ENCODE measurements around the gene SCD5. TPM values are rescaled to one million over a fixed set of nuclear protein-coding genes. Genes with fewer than 3 reads are reported as not detected.

SCD5 gene
- total and polyA plus RNA-seq, 2 of the 13 experiments (the other 11 are each of a cell fraction or from before 2014, with no cell fraction given): not detected

GRCh38 chr4:82599336-82599735 lies 199.3 kb downstream of the SCD5 start (continued):
- TF ChIP-seq, protein P1, sequence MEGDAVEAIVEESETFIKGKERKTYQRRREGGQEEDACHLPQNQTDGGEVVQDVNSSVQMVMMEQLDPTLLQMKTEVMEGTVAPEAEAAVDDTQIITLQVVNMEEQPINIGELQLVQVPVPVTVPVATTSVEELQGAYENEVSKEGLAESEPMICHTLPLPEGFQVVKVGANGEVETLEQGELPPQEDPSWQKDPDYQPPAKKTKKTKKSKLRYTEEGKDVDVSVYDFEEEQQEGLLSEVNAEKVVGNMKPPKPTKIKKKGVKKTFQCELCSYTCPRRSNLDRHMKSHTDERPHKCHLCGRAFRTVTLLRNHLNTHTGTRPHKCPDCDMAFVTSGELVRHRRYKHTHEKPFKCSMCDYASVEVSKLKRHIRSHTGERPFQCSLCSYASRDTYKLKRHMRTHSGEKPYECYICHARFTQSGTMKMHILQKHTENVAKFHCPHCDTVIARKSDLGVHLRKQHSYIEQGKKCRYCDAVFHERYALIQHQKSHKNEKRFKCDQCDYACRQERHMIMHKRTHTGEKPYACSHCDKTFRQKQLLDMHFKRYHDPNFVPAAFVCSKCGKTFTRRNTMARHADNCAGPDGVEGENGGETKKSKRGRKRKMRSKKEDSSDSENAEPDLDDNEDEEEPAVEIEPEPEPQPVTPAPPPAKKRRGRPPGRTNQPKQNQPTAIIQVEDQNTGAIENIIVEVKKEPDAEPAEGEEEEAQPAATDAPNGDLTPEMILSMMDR (CRISPR knock-in tag; IDR thresholded peaks at IDR 0.05): peak; percentile 79
- TF ChIP-seq CREM (IDR thresholded peaks at IDR 0.05) (no peak), CREM (CRISPR knock-in tag; IDR thresholded peaks at IDR 0.05) (no peak), ZKSCAN1 (IDR thresholded peaks at IDR 0.05; ENCODE audit: low read length) (no peak), SSRP1 (CRISPR knock-in tag; IDR thresholded peaks at IDR 0.05) (no peak), FOXM1 (CRISPR knock-in tag; IDR thresholded peaks at IDR 0.05) (no peak), ETS1 (CRISPR knock-in tag; IDR thresholded peaks at IDR 0.05) (no peak), CENPT (CRISPR knock-in tag; IDR thresholded peaks at IDR 0.05; ENCODE audit: low read depth) (no peak), ZNF251 (CRISPR knock-in tag; IDR thresholded peaks at IDR 0.05) (no peak), ZNF605 (CRISPR knock-in tag; IDR thresholded peaks at IDR 0.05) (no peak), YY1 (IDR thresholded peaks at IDR 0.05; ENCODE audit: insufficient read depth, insufficient replicate concordance, low read depth, low read length) (no peak), ESRRA (CRISPR knock-in tag; IDR thresholded peaks at IDR 0.05; ENCODE audit: low read depth) (no peak)
- TF ChIP-seq, protein P2, sequence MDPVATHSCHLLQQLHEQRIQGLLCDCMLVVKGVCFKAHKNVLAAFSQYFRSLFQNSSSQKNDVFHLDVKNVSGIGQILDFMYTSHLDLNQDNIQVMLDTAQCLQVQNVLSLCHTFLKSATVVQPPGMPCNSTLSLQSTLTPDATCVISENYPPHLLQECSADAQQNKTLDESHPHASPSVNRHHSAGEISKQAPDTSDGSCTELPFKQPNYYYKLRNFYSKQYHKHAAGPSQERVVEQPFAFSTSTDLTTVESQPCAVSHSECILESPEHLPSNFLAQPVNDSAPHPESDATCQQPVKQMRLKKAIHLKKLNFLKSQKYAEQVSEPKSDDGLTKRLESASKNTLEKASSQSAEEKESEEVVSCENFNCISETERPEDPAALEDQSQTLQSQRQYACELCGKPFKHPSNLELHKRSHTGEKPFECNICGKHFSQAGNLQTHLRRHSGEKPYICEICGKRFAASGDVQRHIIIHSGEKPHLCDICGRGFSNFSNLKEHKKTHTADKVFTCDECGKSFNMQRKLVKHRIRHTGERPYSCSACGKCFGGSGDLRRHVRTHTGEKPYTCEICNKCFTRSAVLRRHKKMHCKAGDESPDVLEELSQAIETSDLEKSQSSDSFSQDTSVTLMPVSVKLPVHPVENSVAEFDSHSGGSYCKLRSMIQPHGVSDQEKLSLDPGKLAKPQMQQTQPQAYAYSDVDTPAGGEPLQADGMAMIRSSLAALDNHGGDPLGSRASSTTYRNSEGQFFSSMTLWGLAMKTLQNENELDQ (CRISPR knock-in tag; IDR thresholded peaks at IDR 0.05; ENCODE audit: borderline replicate concordance): no peak
- TF ChIP-seq, protein P3, sequence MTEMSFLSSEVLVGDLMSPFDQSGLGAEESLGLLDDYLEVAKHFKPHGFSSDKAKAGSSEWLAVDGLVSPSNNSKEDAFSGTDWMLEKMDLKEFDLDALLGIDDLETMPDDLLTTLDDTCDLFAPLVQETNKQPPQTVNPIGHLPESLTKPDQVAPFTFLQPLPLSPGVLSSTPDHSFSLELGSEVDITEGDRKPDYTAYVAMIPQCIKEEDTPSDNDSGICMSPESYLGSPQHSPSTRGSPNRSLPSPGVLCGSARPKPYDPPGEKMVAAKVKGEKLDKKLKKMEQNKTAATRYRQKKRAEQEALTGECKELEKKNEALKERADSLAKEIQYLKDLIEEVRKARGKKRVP (CRISPR knock-in tag; IDR thresholded peaks at IDR 0.05): peak in 1 of 2 experiments; percentile 94; a peak in 2 of 4 replicates
